Transverse colon (tissue), 3 donors: ENCODE results near the gene GK.

Experiments used
- CTCF ChIP-seq, 5 experiments: fragments of 200-600 bp in 3 of 5; fragments of 450-650 bp in 2 of 5; sonication (generic) in 3 of 5; IDR thresholded peaks; 1 replicate in 2 of 5; 2 replicates in 3 of 5; pipeline ENCODE4 v1.5.1; 2016 to 2017; ENCODE audit warnings: antibody characterized with exemption in 5 of 5, inconsistent platforms in 3 of 5, mild to moderate bottlenecking in 2 of 5, moderate library complexity in 1 of 5
- EP300 ChIP-seq: sonication (generic); formaldehyde crosslinking; IDR thresholded peaks from one replicate; pipeline ENCODE4 v1.6.1; 2017; ENCODE audit warnings: antibody characterized with exemption, low read depth

- TF ChIP-seq CTCF (IDR thresholded peaks at IDR 0.05) (no peak), EP300 (no peak)
These were observed 26.1 kb downstream of the GK start for GRCh38 chrX:30679369-30679768.
